Measurements from ENCODE around the gene LGI4. TPM values are rescaled to one million over a fixed set of nuclear protein-coding genes. Genes with fewer than 3 reads are reported as not detected.

LGI4 gene
- polyA plus RNA-seq, 2 of the 4 experiments (the other 2 are of a cell fraction), result 0.06 to 0.09 TPM

DNA sequence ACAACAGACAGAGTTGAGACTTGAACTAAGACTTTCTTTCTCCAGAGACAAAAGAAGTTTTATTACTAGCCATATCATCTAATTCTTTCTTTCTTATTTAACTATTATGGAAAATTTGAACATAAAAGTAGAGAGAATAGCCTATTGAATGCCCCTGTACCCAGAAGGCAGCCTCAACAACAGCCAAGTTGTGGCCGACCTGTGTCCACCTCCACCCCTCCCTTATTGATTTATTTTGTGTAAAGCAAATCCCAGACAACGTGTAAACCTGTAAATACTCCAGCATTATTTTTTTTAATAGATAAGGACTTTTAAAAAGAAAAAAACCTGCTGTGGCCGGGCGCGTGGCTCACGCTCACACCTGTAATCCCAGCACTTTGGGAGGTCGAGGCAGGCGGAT is 45.3 kb downstream of the LGI4 start (continued):
- TF ChIP-seq FOXS1 (CRISPR knock-in tag; IDR thresholded peaks at IDR 0.05), result no peak
- no peak for TF ChIP-seq RNF2 (IDR thresholded peaks at IDR 0.05; ENCODE audit: borderline replicate concordance, low read depth)
- TF ChIP-seq JUN (IDR thresholded peaks at IDR 0.05), result no peak
- no peak for TF ChIP-seq KDM1A (IDR thresholded peaks at IDR 0.05; ENCODE audit: low read depth)
- no peak for TF ChIP-seq CBX8 (IDR thresholded peaks at IDR 0.05)

GRCh38 chr19:35088131-35088913 is 46.5 kb downstream of the LGI4 start:
- 59% methylated on average over 8 of the region's 8 CpGs for WGBS (ENCODE audit: missing lambda C conversion rate)
- no peaks in the 10 kb centered on the region for H3K9me3 ChIP-seq
- peak; percentile 79 for ATAC-seq
- FAIRE-seq, result peak; percentile 88
- no peak overlapping the region for H3K27ac ChIP-seq
- H3K4me3 ChIP-seq, result no peak overlapping the region
- POLR2A ChIA-PET, result no interaction called here
- CTCF ChIA-PET, result interaction anchor here (0.7 to 9.9 kb wide), 12 partner anchors 11 to 115 kb away, joined by 3 to 102 read pairs (median 8); partner anchors contain the start of gene FXYD3
- H3K4me2 ChIP-seq, result no peak overlapping the region
- peak; percentile 51 to 70 for DNase-seq (ENCODE audit: low read depth in 1 of 2, low spot score in 1 of 2)
- TF ChIP-seq ZFP36 (IDR thresholded peaks at IDR 0.05; ENCODE audit: borderline replicate concordance, partially characterized antibody) (no peak), FOSL2 (IDR thresholded peaks at IDR 0.05) (peak; percentile 32; the same call in 1 of the 2 replicates), FOSL2 (CRISPR knock-in tag; IDR thresholded peaks at IDR 0.05) (peak; percentile 73), NR3C1 (IDR thresholded peaks at IDR 0.05) (no peak)
- TF ChIP-seq, protein P1, sequence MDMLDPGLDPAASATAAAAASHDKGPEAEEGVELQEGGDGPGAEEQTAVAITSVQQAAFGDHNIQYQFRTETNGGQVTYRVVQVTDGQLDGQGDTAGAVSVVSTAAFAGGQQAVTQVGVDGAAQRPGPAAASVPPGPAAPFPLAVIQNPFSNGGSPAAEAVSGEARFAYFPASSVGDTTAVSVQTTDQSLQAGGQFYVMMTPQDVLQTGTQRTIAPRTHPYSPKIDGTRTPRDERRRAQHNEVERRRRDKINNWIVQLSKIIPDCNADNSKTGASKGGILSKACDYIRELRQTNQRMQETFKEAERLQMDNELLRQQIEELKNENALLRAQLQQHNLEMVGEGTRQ (IDR thresholded peaks at IDR 0.05), result no peak
- peaks cover 11% of the 10 kb centered on the region; the same call in 2 of the 3 replicates for H3K4me1 ChIP-seq

- TF ChIP-seq, protein P1 (IDR thresholded peaks at IDR 0.05), result peak; percentile 91
- TF ChIP-seq KDM1A (IDR thresholded peaks at IDR 0.05; ENCODE audit: low read depth), result no peak
- Histone ChIP-seq H3K4me3 (no peak overlapping the region), H3K4me1 (peaks cover 11% of the 10 kb centered on the region; the same call in 2 of the 3 replicates), H3K9me3 (peaks cover 3% of the 10 kb centered on the region; the same call in 1 of the 3 replicates), H3K27ac (no peak overlapping the region), H3K4me2 (no peak overlapping the region)
- no peak for DNase-seq (ENCODE audit: low read depth in 1 of 2, low spot score in 1 of 2)
- ChIA-PET CTCF (interaction anchor here (0.9 to 9.9 kb wide), 17 partner anchors 9 to 249 kb away, joined by 3 to 102 read pairs (median 5); partner anchors contain the start of genes FXYD3 and LGI4), POLR2A (no interaction called here)
- FAIRE-seq, result no peak
- no peak for ATAC-seq
Observed at GRCh38 chr19:35087393-35087792, 47.5 kb downstream of the LGI4 start.

- WGBS (ENCODE audit: missing lambda C conversion rate), result 61% methylated on average over 8 of the region's 8 CpGs
- ChIA-PET CTCF (interaction anchor here (0.5 to 9.9 kb wide), 17 partner anchors 10 to 727 kb away, joined by 3 to 102 read pairs (median 5); partner anchors contain the start of genes FXYD3 and LGI4), POLR2A (no interaction called here)
- no peak overlapping the region for H3K4me2 ChIP-seq
- H3K4me3 ChIP-seq, result no peak overlapping the region
- no peak for FAIRE-seq
- no peak for ATAC-seq
- H3K9me3 ChIP-seq, result peaks cover 5% of the 10 kb centered on the region; the same call in 1 of the 3 replicates
- TF ChIP-seq SREBF2 (IDR thresholded peaks at IDR 0.05) (no peak), TFCP2L1 (CRISPR knock-in tag; IDR thresholded peaks at IDR 0.05) (no peak), GATA3 (IDR thresholded peaks at IDR 0.05; ENCODE audit: borderline replicate concordance) (no peak), MAFK (IDR thresholded peaks at IDR 0.05; ENCODE audit: partially characterized antibody) (no peak), SMC3 (IDR thresholded peaks at IDR 0.05) (no peak), CHD4 (IDR thresholded peaks at IDR 0.05; ENCODE audit: borderline replicate concordance) (no peak), EHMT2 (IDR thresholded peaks at IDR 0.05; ENCODE audit: low read depth) (no peak), FOXS1 (CRISPR knock-in tag; IDR thresholded peaks at IDR 0.05) (no peak), POLR2AphosphoS2 (conservative IDR thresholded peaks at IDR 0.05; ENCODE audit: low read length) (no peak), RFX5 (IDR thresholded peaks at IDR 0.05) (no peak), HEYL (CRISPR knock-in tag; IDR thresholded peaks at IDR 0.05) (no peak), BHLHE40 (IDR thresholded peaks at IDR 0.05; ENCODE audit: low read depth, low read length) (no peak), ZFP36 (IDR thresholded peaks at IDR 0.05; ENCODE audit: borderline replicate concordance, partially characterized antibody) (no peak), CEBPB (IDR thresholded peaks at IDR 0.05) (no peak), HDAC2 (IDR thresholded peaks at IDR 0.05) (no peak), REST (IDR thresholded peaks at IDR 0.05) (no peak)
- TF ChIP-seq, protein P2, sequence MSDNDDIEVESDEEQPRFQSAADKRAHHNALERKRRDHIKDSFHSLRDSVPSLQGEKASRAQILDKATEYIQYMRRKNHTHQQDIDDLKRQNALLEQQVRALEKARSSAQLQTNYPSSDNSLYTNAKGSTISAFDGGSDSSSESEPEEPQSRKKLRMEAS (IDR thresholded peaks at IDR 0.05), result no peak
- TF ChIP-seq, protein P3, sequence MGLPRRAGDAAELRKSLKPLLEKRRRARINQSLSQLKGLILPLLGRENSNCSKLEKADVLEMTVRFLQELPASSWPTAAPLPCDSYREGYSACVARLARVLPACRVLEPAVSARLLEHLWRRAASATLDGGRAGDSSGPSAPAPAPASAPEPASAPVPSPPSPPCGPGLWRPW (IDR thresholded peaks at IDR 0.05), result no peak
- no peak overlapping the region for H3K27ac ChIP-seq
- peaks cover 11% of the 10 kb centered on the region; the same call in 2 of the 3 replicates for H3K4me1 ChIP-seq
- DNase-seq (ENCODE audit: low read depth in 1 of 2, low spot score in 1 of 2), result no peak
Observed at GRCh38 chr19:35086455-35086854, 48.4 kb downstream of the LGI4 start.

Measured in A549 (cell line).